Stimulated activated CD8-positive, alpha-beta memory T cell treated with anti-CD3 and anti-CD28 coated beads, Interleukin-12 subunit alpha, Interleukin-12 subunit beta, amount 100 ng/mL, for 1 hour (primary cell): ENCODE data around the gene ACRV1.
"Not testable (repeated sequence)": the region's sequence is repeated elsewhere in the genome, so short reads cannot be mapped to it uniquely, and the experiment has no call there.

ENCODE experiments used
- DNase-seq: peaks from one replicate; pipeline ENCODE4 v3.0.0-alpha.2; 2020; ENCODE audit warnings: low read depth

ACRV1 gene

GRCh38 chr11:125680747-125681146, at the start of gene ACRV1:
Gene ACRV1 (minus strand): TSS chr11:125680847. CDS start chr11:125680780, 67 bp downstream.
- DNase-seq: no peak

DNA sequence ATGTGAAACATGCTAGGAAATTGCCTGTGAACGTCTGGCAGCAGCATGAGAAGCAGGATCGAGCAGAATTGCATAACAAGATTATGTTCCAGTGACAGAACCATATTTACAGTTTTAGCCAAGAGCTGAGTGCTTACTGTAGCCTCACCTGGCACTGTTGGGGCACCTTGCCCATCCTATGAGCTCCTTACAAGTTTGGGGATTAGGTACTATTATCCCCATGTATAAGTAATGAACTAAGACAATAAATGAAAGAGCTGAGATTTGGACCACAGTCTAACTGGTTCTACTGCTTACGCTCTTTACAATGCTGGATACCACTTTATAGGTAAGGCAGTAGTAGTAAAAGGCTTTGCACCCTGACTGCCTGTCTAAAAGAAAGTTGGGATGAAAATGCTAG, 48.3 kb upstream of the ACRV1 start:
- no peak for DNase-seq

- DNase-seq: no peak
Observed at GRCh38 chr11:125724125-125724524, 43.5 kb upstream of the ACRV1 start.

GRCh38 chr11:125720781-125721180, 40.1 kb upstream of the ACRV1 start:
- DNase-seq: no peak

DNA sequence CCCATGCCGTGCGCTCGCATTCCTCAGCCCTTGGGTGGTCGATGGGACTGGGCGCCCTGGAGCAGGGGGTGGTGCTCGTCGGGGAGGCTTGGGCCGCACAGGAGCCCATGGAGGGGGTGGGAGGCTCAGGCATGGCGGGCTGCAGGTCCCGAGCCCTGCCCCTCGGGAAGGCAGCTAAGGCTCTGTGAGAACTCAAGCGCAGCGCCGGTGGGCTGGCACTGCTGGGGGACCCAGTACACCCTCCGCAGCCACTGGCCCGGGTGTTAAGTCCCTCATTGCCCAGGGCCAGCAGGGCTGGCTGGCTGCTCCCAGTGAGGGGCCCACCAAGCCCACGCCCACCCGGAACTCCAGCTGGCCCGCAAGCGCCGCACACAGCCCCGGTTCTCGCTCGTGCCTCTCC, 24.0 kb upstream of the ACRV1 start:
- not testable (repeated sequence) for DNase-seq

GRCh38 chr11:125701858-125702621, 21.4 kb upstream of the ACRV1 start:
- DNase-seq: no peak

GRCh38 chr11:125701018-125701610, 20.5 kb upstream of the ACRV1 start:
- DNase-seq: no peak

DNA sequence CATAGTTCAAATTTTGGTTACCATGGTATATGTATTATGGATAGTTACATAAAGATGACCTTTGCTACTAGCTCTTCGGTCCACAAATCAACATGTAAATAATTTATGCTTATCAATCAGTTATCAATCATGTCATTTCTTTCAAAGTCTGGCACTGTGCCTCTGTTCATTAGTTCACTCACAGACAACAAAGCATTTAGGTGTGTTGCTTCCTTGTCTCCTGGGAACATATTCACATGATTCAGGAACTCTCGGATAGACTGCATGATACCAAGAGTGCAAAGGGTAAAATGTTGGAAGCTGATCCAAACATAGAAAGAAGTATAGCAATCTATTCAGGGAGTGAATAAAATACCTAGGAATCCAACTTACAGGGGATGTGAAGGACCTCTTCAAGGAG, 14.3 kb upstream of the ACRV1 start:
- no peak for DNase-seq

DNA sequence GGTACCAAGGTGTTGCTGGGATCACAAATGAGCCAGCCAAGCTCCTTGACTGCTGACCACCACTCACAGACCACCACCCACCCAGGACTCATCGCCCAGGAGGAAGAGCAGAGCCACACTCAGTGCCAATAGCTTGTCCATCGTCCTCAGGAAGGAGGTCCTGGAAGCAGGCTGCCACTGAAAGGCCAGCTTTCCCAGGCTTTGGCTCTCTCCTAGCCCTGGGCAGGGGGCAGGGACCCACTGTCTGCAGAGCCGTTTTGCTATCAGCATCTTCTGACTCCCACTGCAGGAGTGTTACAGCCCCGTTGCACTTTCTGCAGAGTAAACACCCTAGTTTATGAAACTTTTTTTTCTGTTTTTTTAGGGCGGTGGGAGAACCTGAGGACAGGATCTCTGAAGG, 12.2 kb upstream of the ACRV1 start:
- no peak for DNase-seq

DNA sequence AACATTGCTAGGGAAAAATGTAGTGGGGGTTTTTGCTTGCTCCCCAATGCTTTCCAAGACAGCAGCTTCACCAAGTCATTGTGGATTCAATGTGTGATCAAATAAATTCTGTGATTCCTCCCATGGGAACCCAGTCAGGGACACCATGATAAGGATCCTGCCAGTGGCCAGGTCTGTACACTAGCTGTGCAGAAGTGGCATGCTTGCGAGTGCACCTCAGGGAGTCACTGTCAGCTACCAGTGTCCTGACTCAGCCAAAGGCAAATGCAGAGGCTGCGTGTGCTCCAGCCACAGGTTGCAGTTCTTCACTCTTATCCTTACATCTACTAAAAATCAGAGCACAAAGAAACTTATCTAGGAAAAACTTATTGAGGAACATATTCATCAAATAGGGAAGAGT, 9.4 kb upstream of the ACRV1 start:
- no peak for DNase-seq

DNA sequence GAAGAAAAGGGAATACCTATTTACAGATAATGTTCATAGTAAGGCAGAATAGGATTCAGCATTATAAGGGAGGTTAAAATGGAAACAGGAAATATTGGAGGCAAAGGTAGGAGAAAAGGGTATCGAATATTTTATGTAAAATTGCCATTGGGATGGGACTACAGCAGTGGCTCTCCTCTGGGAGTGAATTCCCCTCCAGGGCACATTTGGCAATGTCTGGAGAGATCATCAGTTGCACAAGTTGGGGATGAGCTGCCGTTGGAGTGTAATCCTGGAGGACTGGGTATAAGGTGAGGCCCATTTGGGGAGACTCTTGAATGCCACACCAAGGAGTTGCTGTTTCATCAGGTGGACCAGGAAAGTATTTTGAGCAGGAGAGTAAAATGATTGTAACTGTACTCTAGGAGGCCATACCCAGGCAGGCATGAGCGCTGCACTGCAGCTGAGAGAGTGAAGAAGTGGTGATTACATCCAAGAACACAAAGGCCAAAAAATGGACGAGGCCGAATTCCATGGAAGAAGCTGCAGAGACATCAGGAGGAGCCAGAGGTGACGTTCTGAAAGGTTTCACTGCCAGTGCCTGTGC, 8.7 kb upstream of the ACRV1 start:
- DNase-seq: no peak

GRCh38 chr11:125688632-125689031, 8.0 kb upstream of the ACRV1 start:
- no peak for DNase-seq

- no peak for DNase-seq
Observed at GRCh38 chr11:125688066-125688465, 7.4 kb upstream of the ACRV1 start.

DNA sequence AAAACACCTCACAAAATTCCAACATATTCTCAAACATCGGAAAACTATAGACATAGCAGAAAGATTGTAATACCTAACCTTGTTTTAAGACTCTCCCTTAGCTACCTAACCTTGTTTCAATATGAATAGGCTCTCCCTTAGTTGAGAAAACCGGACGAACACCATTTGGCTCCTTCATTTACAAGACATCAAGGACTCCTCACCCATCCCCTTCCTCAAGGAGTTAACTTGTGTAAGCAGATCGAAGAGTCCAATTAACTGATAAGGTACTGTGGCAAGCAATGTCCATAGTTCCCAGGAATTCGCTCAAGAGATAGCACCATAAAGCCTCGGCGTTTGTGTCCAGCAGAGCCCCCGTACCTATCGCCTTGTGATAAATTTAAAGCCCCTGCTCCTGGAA, 4.6 kb upstream of the ACRV1 start:
- no peak for DNase-seq

GRCh38 chr11:125679837-125680236, 810 bp downstream of the ACRV1 start:
- no peak for DNase-seq

DNA sequence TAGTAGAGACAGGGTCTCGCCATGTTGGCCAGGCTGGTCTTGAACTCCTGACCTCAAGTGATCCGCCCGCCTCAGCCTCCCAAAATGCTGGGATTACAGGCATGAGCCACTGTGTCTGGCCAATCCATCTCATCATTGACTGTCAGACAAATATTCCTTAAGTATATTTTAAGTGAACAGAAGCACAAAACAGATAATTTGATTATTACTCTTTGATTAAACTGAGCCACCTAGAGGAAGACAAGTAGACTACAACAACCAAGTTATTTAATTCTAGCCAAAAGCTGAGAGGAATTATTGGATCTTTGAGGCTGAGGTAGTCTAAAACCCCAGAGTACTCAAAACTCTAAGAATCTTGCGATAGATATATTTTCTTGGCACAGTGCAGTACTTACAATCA, 1.2 kb downstream of the ACRV1 start:
- no peak for DNase-seq

- no peak for DNase-seq
Observed at GRCh38 chr11:125675196-125675595, 5.5 kb downstream of the ACRV1 start.

GRCh38 chr11:125674210-125674609, 6.4 kb downstream of the ACRV1 start:
- DNase-seq: no peak

- DNase-seq: no peak
Observed at GRCh38 chr11:125671561-125671960, 9.1 kb downstream of the ACRV1 start.

GRCh38 chr11:125670172-125670571, 10.5 kb downstream of the ACRV1 start:
- no peak for DNase-seq

GRCh38 chr11:125667151-125667550, 13.5 kb downstream of the ACRV1 start:
- DNase-seq: no peak

- no peak for DNase-seq
Observed at GRCh38 chr11:125663910-125664309, 16.7 kb downstream of the ACRV1 start.

DNA sequence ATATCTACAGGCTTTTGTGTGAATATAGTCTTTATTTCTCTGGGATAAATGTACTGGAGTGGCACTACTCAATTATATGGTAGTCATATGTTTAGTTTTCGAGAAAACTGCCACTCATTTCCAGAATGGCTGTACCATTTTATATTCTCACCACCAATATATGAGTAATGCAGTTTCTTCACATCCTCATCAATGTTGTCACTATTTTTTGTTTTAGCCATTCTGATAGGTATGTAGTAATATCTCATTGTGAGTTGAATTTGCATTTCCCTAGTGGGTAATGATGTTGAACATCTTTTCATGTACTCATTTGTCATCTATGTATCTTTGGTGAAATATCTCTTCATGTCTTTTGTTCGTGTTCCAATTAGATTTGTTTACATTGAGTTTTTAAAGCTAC, 18.0 kb downstream of the ACRV1 start:
- no peak for DNase-seq
